CD8-positive, alpha-beta memory T cell (primary cell): Measurements from ENCODE around the gene NOP14. TPM values are rescaled to one million over a fixed set of nuclear protein-coding genes. Genes with fewer than 3 reads are reported as not detected.
A peak's percentile ranks its signal among the peaks of the same experiment; 100 is the strongest.

Source experiments
- CTCF ChIA-PET: fragments of 350-600 bp; sonication (Branson Sonifier 250); formaldehyde crosslinking; loops from one replicate; lab custom pipeline; 2021; ENCODE audit warnings: antibody characterized with exemption; lab: Charles Lee
- POLR2A ChIA-PET: fragments of 350-600 bp; sonication (Branson Sonifier 250); formaldehyde crosslinking; loops from one replicate; lab custom pipeline; 2021; ENCODE audit warnings: antibody characterized with exemption; lab: Charles Lee
- DNase-seq, 5 donors: peaks; one replicate each; pipeline versions ENCODE4 v3.0.0 to v3.0.0-alpha.2; 2020 to 2022; ENCODE audit warnings: mixed read lengths in 1 of 5
- H3K27ac ChIP-seq: one replicate; pipeline ENCODE4 v1.7.0; 2013; ENCODE audit warnings: low read depth, mild to moderate bottlenecking, low read length, moderate library complexity
- H3K27me3 ChIP-seq: 2 replicates; pipeline ENCODE4 v1.7.0; 2013; ENCODE audit warnings: low read length, mild to moderate bottlenecking; ENCODE audit not compliant: insufficient read depth, poor library complexity, severe bottlenecking
- H3K36me3 ChIP-seq: 2 replicates; pipeline ENCODE4 v1.7.0; 2013; ENCODE audit warnings: mild to moderate bottlenecking, low read length, moderate library complexity; ENCODE audit not compliant: insufficient read depth
- H3K4me1 ChIP-seq: 2 replicates; pipeline ENCODE4 v1.7.0; 2013; ENCODE audit warnings: mild to moderate bottlenecking, low read length, moderate library complexity; ENCODE audit not compliant: insufficient read depth
- H3K4me3 ChIP-seq: 2 replicates; pipeline ENCODE4 v1.7.0; 2013; ENCODE audit warnings: mild to moderate bottlenecking, low read length
- H3K9me3 ChIP-seq: 2 replicates; pipeline ENCODE4 v1.7.0; 2013; ENCODE audit warnings: mild to moderate bottlenecking, low read length
- H3K27ac Mint-ChIP-seq, 8 donors: one replicate each; pipeline ENCODE4 v1.8.0; 2020 to 2021; ENCODE audit warnings: mixed read lengths in 8 of 8, mild to moderate bottlenecking in 6 of 8, inconsistent platforms in 3 of 8, moderate library complexity in 3 of 8
- H3K27me3 Mint-ChIP-seq, 2 donors: one replicate each; pipeline ENCODE4 v1.8.0; 2020 to 2021; ENCODE audit warnings: mixed read lengths in 2 of 2, mild to moderate bottlenecking in 1 of 2, moderate library complexity in 1 of 2
- H3K36me3 Mint-ChIP-seq, 3 donors: one replicate each; pipeline ENCODE4 v1.8.0; 2020 to 2021; ENCODE audit warnings: mixed read lengths in 3 of 3, inconsistent platforms in 1 of 3, mild to moderate bottlenecking in 1 of 3
- H3K4me1 Mint-ChIP-seq, 3 donors: one replicate each; pipeline ENCODE4 v1.8.0; 2020 to 2021; ENCODE audit warnings: mixed read lengths in 3 of 3, inconsistent platforms in 1 of 3, mild to moderate bottlenecking in 1 of 3
- H3K4me3 Mint-ChIP-seq, 7 donors: one replicate each; pipeline ENCODE4 v1.8.0; 2020 to 2021; ENCODE audit warnings: mixed read lengths in 7 of 7, mild to moderate bottlenecking in 6 of 7, moderate library complexity in 4 of 7, inconsistent platforms in 2 of 7
- H3K9me3 Mint-ChIP-seq, 5 donors: one replicate each; pipeline ENCODE4 v1.8.0; 2020 to 2022; ENCODE audit warnings: mixed read lengths in 5 of 5, mild to moderate bottlenecking in 3 of 5, moderate library complexity in 2 of 5, inconsistent platforms in 1 of 5
- polyA plus RNA-seq: library from polyadenylated mRNA; unstranded; fragments of 300-500 nt; fragmentation: Illumina TruSeq; gene quantifications from one replicate; pipeline ENCODE4 v1.2.3, GENCODE V29; 2021
- total RNA-seq, 2 experiments: library from RNA; stranded (reverse); gene quantifications; one replicate each; pipeline ENCODE4 v1.2.3, GENCODE V29; 2021

NOP14 gene
- total and polyA plus RNA-seq, 3 experiments from 2014 or later: 26.5 to 165 (median 156) TPM

- H3K4me1 Mint-ChIP-seq: peaks cover 24 to 31% (median 28%) of the 10 kb centered on the region in 3 donors
- peaks cover 0 to 89% (median 10%) of the 10 kb centered on the region in 3 donors for H3K36me3 Mint-ChIP-seq
- Histone ChIP-seq H3K4me1 (peaks cover 28% of the 10 kb centered on the region), H3K27ac (no peak overlapping the region), H3K9me3 (no peaks in the 10 kb centered on the region), H3K4me3 (no peak overlapping the region), H3K36me3 (peaks cover 36% of the 10 kb centered on the region), H3K27me3 (no peaks in the 10 kb centered on the region)
- DNase-seq: peak in 1 of 5 donors; percentile 26
- H3K4me3 Mint-ChIP-seq: peak overlapping the region in 1 of 7 donors; percentile 40
- CTCF ChIA-PET: no interaction called here
- H3K27ac Mint-ChIP-seq: peak overlapping the region in 2 of 8 donors; percentile 69 to 71
- POLR2A ChIA-PET: no interaction called here
- H3K9me3 Mint-ChIP-seq: no peaks in the 10 kb centered on the region
- no peaks in the 10 kb centered on the region for H3K27me3 Mint-ChIP-seq
Measured at GRCh38 chr4:2927696-2928075, 35.5 kb downstream of the NOP14 start.

GRCh38 chr4:2927016-2927695 lies 36.0 kb downstream of the NOP14 start:
- Mint-ChIP-seq H3K27me3 (no peaks in the 10 kb centered on the region), H3K36me3 (peaks cover 0 to 93% (median 10%) of the 10 kb centered on the region in 3 donors), H3K9me3 (no peaks in the 10 kb centered on the region), H3K4me3 (no peak overlapping the region), H3K4me1 (peaks cover 26 to 31% (median 29%) of the 10 kb centered on the region in 3 donors), H3K27ac (peak overlapping the region in 4 of 8 donors; percentile 31 to 94 (median 80))
- DNase-seq: peak in 1 of 5 donors; percentile 26
- ChIA-PET POLR2A (no interaction called here), CTCF (no interaction called here)
- no peak overlapping the region for H3K4me3 ChIP-seq
- no peaks in the 10 kb centered on the region for H3K27me3 ChIP-seq
- peaks cover 36% of the 10 kb centered on the region for H3K36me3 ChIP-seq
- no peaks in the 10 kb centered on the region for H3K9me3 ChIP-seq
- H3K4me1 ChIP-seq: peaks cover 28% of the 10 kb centered on the region
- H3K27ac ChIP-seq: no peak overlapping the region

- peaks cover 26% of the 10 kb centered on the region for H3K4me1 ChIP-seq
- ChIA-PET CTCF (no interaction called here), POLR2A (no interaction called here)
- H3K27ac Mint-ChIP-seq: peak overlapping the region in 5 of 8 donors; percentile 33 to 88 (median 72)
- peaks cover 0 to 91% (median 12%) of the 10 kb centered on the region in 3 donors for H3K36me3 Mint-ChIP-seq
- no peak overlapping the region for H3K4me3 ChIP-seq
- peaks cover 36% of the 10 kb centered on the region for H3K36me3 ChIP-seq
- no peaks in the 10 kb centered on the region for H3K27me3 Mint-ChIP-seq
- no peaks in the 10 kb centered on the region for H3K9me3 Mint-ChIP-seq
- no peak overlapping the region for H3K4me3 Mint-ChIP-seq
- peaks cover 28 to 32% (median 31%) of the 10 kb centered on the region in 3 donors for H3K4me1 Mint-ChIP-seq
- DNase-seq: peak in 1 of 5 donors; percentile 24
- H3K9me3 ChIP-seq: no peaks in the 10 kb centered on the region
- H3K27me3 ChIP-seq: no peaks in the 10 kb centered on the region
- H3K27ac ChIP-seq: no peak overlapping the region
Measured at GRCh38 chr4:2925931-2926860, 37.0 kb downstream of the NOP14 start.

DNA sequence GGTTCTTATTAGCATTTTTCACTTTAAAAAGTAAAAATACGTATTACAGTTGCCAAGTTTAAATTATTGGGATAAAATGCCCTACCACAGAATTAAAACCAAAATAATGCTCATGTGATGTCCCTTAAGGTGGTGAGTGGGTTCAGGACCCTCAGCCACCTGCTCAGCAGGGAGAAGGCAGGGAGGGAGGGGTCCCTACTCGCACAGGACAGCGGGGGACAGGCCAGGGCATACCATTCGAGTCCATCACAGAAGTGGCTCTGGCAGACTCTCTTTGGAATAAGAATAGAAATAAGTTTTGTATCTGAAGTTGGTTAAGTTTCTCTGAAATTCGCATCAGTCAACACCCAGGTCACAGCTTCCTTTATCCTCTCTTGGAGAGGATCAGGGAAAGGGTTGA lies 37.7 kb downstream of the NOP14 start:
- peaks cover 4 to 90% (median 16%) of the 10 kb centered on the region in 3 donors for H3K36me3 Mint-ChIP-seq
- Histone ChIP-seq H3K27me3 (no peaks in the 10 kb centered on the region), H3K9me3 (no peaks in the 10 kb centered on the region), H3K36me3 (peaks cover 36% of the 10 kb centered on the region), H3K27ac (no peak overlapping the region), H3K4me1 (peaks cover 23% of the 10 kb centered on the region), H3K4me3 (no peak overlapping the region)
- CTCF ChIA-PET: interaction anchor here (0.9 kb wide), 1 partner anchor 162 kb away, joined by 3 read pairs; no protein-coding TSS in a partner anchor
- H3K9me3 Mint-ChIP-seq: no peaks in the 10 kb centered on the region
- no peak overlapping the region for H3K4me3 Mint-ChIP-seq
- H3K27ac Mint-ChIP-seq: peak overlapping the region in 3 of 8 donors; percentile 17 to 89 (median 67)
- no peaks in the 10 kb centered on the region for H3K27me3 Mint-ChIP-seq
- H3K4me1 Mint-ChIP-seq: peaks cover 33 to 38% (median 35%) of the 10 kb centered on the region in 3 donors
- peak in 1 of 5 donors; percentile 23 for DNase-seq
- POLR2A ChIA-PET: no interaction called here

- peaks cover 36% of the 10 kb centered on the region for H3K36me3 ChIP-seq
- H3K27me3 ChIP-seq: no peaks in the 10 kb centered on the region
- peak in 1 of 5 donors; percentile 29 for DNase-seq
- H3K27ac Mint-ChIP-seq: peak overlapping the region in 7 of 8 donors; percentile 44 to 90 (median 67)
- no peaks in the 10 kb centered on the region for H3K27me3 Mint-ChIP-seq
- POLR2A ChIA-PET: interaction anchor here (1.4 kb wide), 1 partner anchor 11 kb away, joined by 5 read pairs; no protein-coding TSS in a partner anchor
- no peak overlapping the region for H3K4me3 Mint-ChIP-seq
- CTCF ChIA-PET: interaction anchor here (0.9 to 1.4 kb wide), 2 partner anchors 161 to 168 kb away, joined by 3 read pairs; no protein-coding TSS in a partner anchor
- peaks cover 38 to 41% (median 40%) of the 10 kb centered on the region in 3 donors for H3K4me1 Mint-ChIP-seq
- peaks cover 23% of the 10 kb centered on the region for H3K4me1 ChIP-seq
- peaks cover 10 to 90% (median 21%) of the 10 kb centered on the region in 3 donors for H3K36me3 Mint-ChIP-seq
- H3K4me3 ChIP-seq: no peak overlapping the region
- H3K27ac ChIP-seq: no peak overlapping the region
- H3K9me3 ChIP-seq: no peaks in the 10 kb centered on the region
- no peaks in the 10 kb centered on the region for H3K9me3 Mint-ChIP-seq
Measured at GRCh38 chr4:2924765-2925301, 38.4 kb downstream of the NOP14 start.

- Histone ChIP-seq H3K36me3 (peaks cover 34% of the 10 kb centered on the region), H3K4me1 (peaks cover 23% of the 10 kb centered on the region), H3K4me3 (no peak overlapping the region), H3K27ac (no peak overlapping the region), H3K9me3 (no peaks in the 10 kb centered on the region), H3K27me3 (no peaks in the 10 kb centered on the region)
- peak in 1 of 5 donors; percentile 35 for DNase-seq
- Mint-ChIP-seq H3K27ac (peak overlapping the region in 6 of 8 donors; percentile 45 to 95 (median 91)), H3K36me3 (peaks cover 16 to 90% (median 25%) of the 10 kb centered on the region in 3 donors), H3K9me3 (no peaks in the 10 kb centered on the region), H3K27me3 (no peaks in the 10 kb centered on the region), H3K4me1 (peaks cover 41 to 46% (median 45%) of the 10 kb centered on the region in 3 donors), H3K4me3 (no peak overlapping the region)
- ChIA-PET POLR2A (interaction anchor here (1.4 kb wide), 1 partner anchor 11 kb away, joined by 5 read pairs; no protein-coding TSS in a partner anchor), CTCF (interaction anchor here (1.4 to 1.5 kb wide), 2 partner anchors 24 to 168 kb away, joined by 3 read pairs; no protein-coding TSS in a partner anchor)
Measured at GRCh38 chr4:2924286-2924685, 38.9 kb downstream of the NOP14 start.

- CTCF ChIA-PET: interaction anchor here (1.0 to 1.5 kb wide), 3 partner anchors 9 to 167 kb away, joined by 3 to 4 read pairs (median 3); no protein-coding TSS in a partner anchor
- H3K27ac ChIP-seq: no peak overlapping the region
- no peaks in the 10 kb centered on the region for H3K9me3 Mint-ChIP-seq
- DNase-seq: peak in 1 of 5 donors; percentile 36
- POLR2A ChIA-PET: interaction anchor here (1.1 to 1.4 kb wide), 3 partner anchors 10 to 12 kb away, joined by 3 to 5 read pairs (median 4); no protein-coding TSS in a partner anchor
- H3K27ac Mint-ChIP-seq: peak overlapping the region; percentile 84 to 95 (median 92)
- peak overlapping the region in 6 of 7 donors; percentile 13 to 70 (median 54) for H3K4me3 Mint-ChIP-seq
- H3K36me3 Mint-ChIP-seq: peaks cover 18 to 90% (median 23%) of the 10 kb centered on the region in 3 donors
- peaks cover 23% of the 10 kb centered on the region for H3K4me1 ChIP-seq
- peaks cover 28% of the 10 kb centered on the region for H3K36me3 ChIP-seq
- peaks cover 41 to 49% (median 48%) of the 10 kb centered on the region in 3 donors for H3K4me1 Mint-ChIP-seq
- no peaks in the 10 kb centered on the region for H3K27me3 Mint-ChIP-seq
- H3K4me3 ChIP-seq: no peak overlapping the region
- H3K27me3 ChIP-seq: no peaks in the 10 kb centered on the region
- H3K9me3 ChIP-seq: no peaks in the 10 kb centered on the region
Measured at GRCh38 chr4:2923668-2924173, 39.5 kb downstream of the NOP14 start.
